ENCODE data around the gene AFF3.

Gene AFF3

GRCh38 chr2:99602476-99602875 lies 539.9 kb downstream of the AFF3 start:
- no peak overlapping the region for H3K4me3 ChIP-seq (ENCODE audit: low read depth, low read length)
- peak; percentile 91 for DNase-seq (ENCODE audit: low read depth)

GRCh38 chr2:99600981-99601651 lies 541.3 kb downstream of the AFF3 start:
- no peak for TF ChIP-seq CTCF (conservative IDR thresholded peaks at IDR 0.05; ENCODE audit: low read depth, low read length)
- DNase-seq (ENCODE audit: low read depth), result peak; percentile 24

More at GRCh38 chr2:99602476-99602875, 539.9 kb downstream of the AFF3 start:
- no peak for TF ChIP-seq CTCF (conservative IDR thresholded peaks at IDR 0.05; ENCODE audit: low read depth, low read length)

GRCh38 chr2:99598441-99598840 lies 543.9 kb downstream of the AFF3 start:
- TF ChIP-seq CTCF (conservative IDR thresholded peaks at IDR 0.05; ENCODE audit: low read depth, low read length), result no peak
- no peak overlapping the region for H3K4me3 ChIP-seq (ENCODE audit: low read depth, low read length)
- DNase-seq (ENCODE audit: low read depth), result no peak

More at GRCh38 chr2:99600981-99601651, 541.3 kb downstream of the AFF3 start:
- no peak overlapping the region for H3K4me3 ChIP-seq (ENCODE audit: low read depth, low read length)

GRCh38 chr2:99597616-99598015 lies 544.8 kb downstream of the AFF3 start:
- TF ChIP-seq CTCF (conservative IDR thresholded peaks at IDR 0.05; ENCODE audit: low read depth, low read length), result no peak
- H3K4me3 ChIP-seq (ENCODE audit: low read depth, low read length), result no peak overlapping the region
- DNase-seq (ENCODE audit: low read depth), result no peak

- no peak overlapping the region for H3K4me3 ChIP-seq (ENCODE audit: low read depth, low read length)
- no peak for TF ChIP-seq CTCF (conservative IDR thresholded peaks at IDR 0.05; ENCODE audit: low read depth, low read length)
- no peak for DNase-seq (ENCODE audit: low read depth)
Observed at GRCh38 chr2:99595373-99595772, 547.0 kb downstream of the AFF3 start.

- H3K4me3 ChIP-seq (ENCODE audit: low read depth, low read length), result no peak overlapping the region
Observed at GRCh38 chr2:99593692-99594427, 548.5 kb downstream of the AFF3 start.

More at GRCh38 chr2:99593692-99594427, 548.5 kb downstream of the AFF3 start:
- TF ChIP-seq CTCF (conservative IDR thresholded peaks at IDR 0.05; ENCODE audit: low read depth, low read length), result no peak
- DNase-seq (ENCODE audit: low read depth), result no peak

All from choroid plexus epithelial cell (primary cell).